Peyer's patch (tissue), 4 donors: ENCODE data around the gene OR10X1. TPM values are rescaled to one million over a fixed set of nuclear protein-coding genes. Genes with fewer than 3 reads are reported as not detected.

ENCODE experiments used
- DNase-seq, 3 donors: peaks; one replicate each; pipeline ENCODE4 v3.0.0-alpha.2; 2017 to 2019
- H3K27ac ChIP-seq, 4 donors: fragments of 200-600 bp; sonication (generic); one replicate each; pipeline ENCODE4 v1.5.1; 2016 to 2019
- H3K27me3 ChIP-seq, 2 donors: fragments of 200-600 bp; sonication (generic); one replicate each; pipeline ENCODE4 v1.5.1; 2019
- H3K36me3 ChIP-seq, 3 donors: fragments of 200-600 bp; sonication (generic); one replicate each; pipeline ENCODE4 v1.5.1; 2016 to 2019
- H3K4me1 ChIP-seq, 4 donors: fragments of 200-600 bp; sonication (generic); one replicate each; pipeline ENCODE4 v1.5.1; 2016 to 2019
- H3K4me3 ChIP-seq, 4 donors: fragments of 200-600 bp; sonication (generic); 1 replicate in 3 of 4; 2 replicates in 1 of 4; pipeline ENCODE4 v1.5.1; 2016 to 2019; ENCODE audit warnings: mild to moderate bottlenecking in 1 of 4
- H3K9me3 ChIP-seq, 4 donors: fragments of 200-600 bp; sonication (generic); one replicate each; pipeline ENCODE4 v1.5.1; 2016 to 2019; ENCODE audit warnings: mild to moderate bottlenecking in 1 of 4
- CTCF ChIP-seq, 6 experiments: fragments of 450-650 bp in 4 of 6; fragments of 200-600 bp in 2 of 6; sonication (generic) in 1 of 6; IDR thresholded peaks; one replicate each; pipeline ENCODE4 v1.5.1; 2017 to 2019; ENCODE audit warnings: antibody characterized with exemption in 6 of 6, mild to moderate bottlenecking in 3 of 6, moderate library complexity in 1 of 6
- POLR2A ChIP-seq, 2 donors: fragments of 450-650 bp; IDR thresholded peaks; one replicate each; pipeline ENCODE4 v1.5.1; 2017; ENCODE audit warnings: antibody characterized with exemption in 2 of 2, mild to moderate bottlenecking in 2 of 2, moderate library complexity in 2 of 2
- total RNA-seq, 4 donors: library from RNA; depleted of rRNA; stranded (reverse); fragments of >200 nt; gene quantifications; one replicate each; pipeline ENCODE4 v1.1.0, GENCODE V29; 2016

Gene OR10X1
- total RNA-seq, 4 donors from 2014 or later = not detected

GRCh38 chr1:158600735-158601134 lies 21.0 kb upstream of the OR10X1 start:
- Histone ChIP-seq H3K4me1 (no peaks in the 10 kb centered on the region), H3K4me3 (no peak overlapping the region), H3K36me3 (no peaks in the 10 kb centered on the region), H3K27me3 (no peaks in the 10 kb centered on the region), H3K9me3 (peaks cover 0 to 12% (median 2%) of the 10 kb centered on the region in 4 donors), H3K27ac (no peak overlapping the region)
- no peak for TF ChIP-seq CTCF (IDR thresholded peaks at IDR 0.05)
- no peak for TF ChIP-seq POLR2A (IDR thresholded peaks at IDR 0.05)
- DNase-seq = no peak

GRCh38 chr1:158586942-158587341 lies 7.2 kb upstream of the OR10X1 start:
- H3K36me3 ChIP-seq = no peaks in the 10 kb centered on the region
- H3K27me3 ChIP-seq = no peaks in the 10 kb centered on the region
- no peak overlapping the region for H3K27ac ChIP-seq
- TF ChIP-seq CTCF (IDR thresholded peaks at IDR 0.05) (no peak), POLR2A (IDR thresholded peaks at IDR 0.05) (no peak)
- DNase-seq = no peak
- H3K4me1 ChIP-seq = no peaks in the 10 kb centered on the region
- peaks cover 0 to 6% (median 3%) of the 10 kb centered on the region in 4 donors for H3K9me3 ChIP-seq
- no peak overlapping the region for H3K4me3 ChIP-seq

GRCh38 chr1:158583962-158584361 lies 4.3 kb upstream of the OR10X1 start:
- H3K36me3 ChIP-seq = no peaks in the 10 kb centered on the region
- H3K27ac ChIP-seq = no peak overlapping the region
- peaks cover 0 to 6% (median 3%) of the 10 kb centered on the region in 4 donors for H3K9me3 ChIP-seq
- H3K4me1 ChIP-seq = no peaks in the 10 kb centered on the region
- DNase-seq = no peak
- no peaks in the 10 kb centered on the region for H3K27me3 ChIP-seq
- H3K4me3 ChIP-seq = no peak overlapping the region
- TF ChIP-seq POLR2A (IDR thresholded peaks at IDR 0.05) = no peak
- no peak for TF ChIP-seq CTCF (IDR thresholded peaks at IDR 0.05)

GRCh38 chr1:158577561-158577960 lies 2.1 kb downstream of the OR10X1 start:
- Histone ChIP-seq H3K4me1 (no peaks in the 10 kb centered on the region), H3K27ac (no peak overlapping the region), H3K27me3 (no peaks in the 10 kb centered on the region), H3K9me3 (no peaks in the 10 kb centered on the region), H3K36me3 (no peaks in the 10 kb centered on the region), H3K4me3 (no peak overlapping the region)
- DNase-seq = no peak
- no peak for TF ChIP-seq POLR2A (IDR thresholded peaks at IDR 0.05)
- TF ChIP-seq CTCF (IDR thresholded peaks at IDR 0.05) = no peak

- TF ChIP-seq CTCF (IDR thresholded peaks at IDR 0.05) (no peak), POLR2A (IDR thresholded peaks at IDR 0.05) (no peak)
- H3K27ac ChIP-seq = no peak overlapping the region
- H3K36me3 ChIP-seq = no peaks in the 10 kb centered on the region
- DNase-seq = no peak
- H3K4me3 ChIP-seq = no peak overlapping the region
- H3K27me3 ChIP-seq = no peaks in the 10 kb centered on the region
- H3K9me3 ChIP-seq = no peaks in the 10 kb centered on the region
- H3K4me1 ChIP-seq = no peaks in the 10 kb centered on the region
These were observed 7.5 kb downstream of the OR10X1 start for GRCh38 chr1:158572226-158572625.

GRCh38 chr1:158570480-158570879 lies 9.2 kb downstream of the OR10X1 start, which contains the start of gene OR6P1:
TSS of gene OR6P1 (minus strand) at chr1:158570580. CDS start at chr1:158563604, 6,976 bp downstream.
- no peaks in the 10 kb centered on the region for H3K4me1 ChIP-seq
- H3K27ac ChIP-seq = no peak within 1 kb of the TSS
- no peak within 1 kb of the TSS for H3K4me3 ChIP-seq
- no peaks in the 10 kb centered on the region for H3K9me3 ChIP-seq
- no peaks in the 10 kb centered on the region for H3K36me3 ChIP-seq
- DNase-seq = no peak
- TF ChIP-seq POLR2A (IDR thresholded peaks at IDR 0.05) (no peak), CTCF (IDR thresholded peaks at IDR 0.05) (no peak)
- no peaks in the 10 kb centered on the region for H3K27me3 ChIP-seq
